Stimulated activated CD4-positive, alpha-beta T cell treated with anti-CD3 and anti-CD28 coated beads, Interleukin-15, amount 100 ng/mL, for 1 hour (primary cell): ENCODE results near the gene KRT75.

Experiments used
- DNase-seq, 2 donors: peaks; one replicate each; pipeline ENCODE4 v3.0.0-alpha.2; 2020; ENCODE audit warnings: low read depth in 1 of 2, low spot score in 1 of 2

Gene KRT75

GRCh38 chr12:52394836-52395405 is 39.2 kb downstream of the KRT75 start:
- DNase-seq, result no peak

GRCh38 chr12:52392465-52393007 is 41.6 kb downstream of the KRT75 start:
- DNase-seq, result no peak

- DNase-seq, result no peak
These were observed 42.6 kb downstream of the KRT75 start for GRCh38 chr12:52391618-52392002.

- DNase-seq, result no peak
These were observed 43.2 kb downstream of the KRT75 start for GRCh38 chr12:52390739-52391617.

GRCh38 chr12:52389313-52390207 is 44.6 kb downstream of the KRT75 start:
- DNase-seq, result no peak

- DNase-seq, result no peak
These were observed 46.3 kb downstream of the KRT75 start for GRCh38 chr12:52387859-52388258.

GRCh38 chr12:52385226-52385702 is 48.9 kb downstream of the KRT75 start, which contains the start of gene KRT84:
Gene KRT84, minus strand, starts transcription at chr12:52385652. Its CDS starts 67 bp downstream, at chr12:52385585.
- DNase-seq, result no peak

GRCh38 chr12:52383331-52383730 is 50.8 kb downstream of the KRT75 start:
- no peak for DNase-seq

- no peak for DNase-seq
These were observed 51.3 kb downstream of the KRT75 start for GRCh38 chr12:52382854-52383253.

- no peak for DNase-seq
These were observed 53.0 kb downstream of the KRT75 start for GRCh38 chr12:52381206-52381605.

- no peak for DNase-seq
These were observed 53.9 kb downstream of the KRT75 start for GRCh38 chr12:52380271-52380694.

GRCh38 chr12:52379536-52379935 is 54.6 kb downstream of the KRT75 start:
- no peak for DNase-seq

GRCh38 chr12:52378091-52378490 is 56.1 kb downstream of the KRT75 start:
- no peak for DNase-seq

- no peak for DNase-seq
These were observed 56.9 kb downstream of the KRT75 start for GRCh38 chr12:52377266-52377665.
